Measurements from ENCODE around the gene ZGPAT. TPM values are rescaled to one million over a fixed set of nuclear protein-coding genes. Genes with fewer than 3 reads are reported as not detected.
A peak's percentile ranks its signal among the peaks of the same experiment; 100 is the strongest.

The ZGPAT gene
- total and polyA plus RNA-seq, 10 of the 15 experiments (the other 5 are each of a cell fraction or from before 2014, with no cell fraction given) = 0.58 to 52.9 (median 18.0) TPM

DNA sequence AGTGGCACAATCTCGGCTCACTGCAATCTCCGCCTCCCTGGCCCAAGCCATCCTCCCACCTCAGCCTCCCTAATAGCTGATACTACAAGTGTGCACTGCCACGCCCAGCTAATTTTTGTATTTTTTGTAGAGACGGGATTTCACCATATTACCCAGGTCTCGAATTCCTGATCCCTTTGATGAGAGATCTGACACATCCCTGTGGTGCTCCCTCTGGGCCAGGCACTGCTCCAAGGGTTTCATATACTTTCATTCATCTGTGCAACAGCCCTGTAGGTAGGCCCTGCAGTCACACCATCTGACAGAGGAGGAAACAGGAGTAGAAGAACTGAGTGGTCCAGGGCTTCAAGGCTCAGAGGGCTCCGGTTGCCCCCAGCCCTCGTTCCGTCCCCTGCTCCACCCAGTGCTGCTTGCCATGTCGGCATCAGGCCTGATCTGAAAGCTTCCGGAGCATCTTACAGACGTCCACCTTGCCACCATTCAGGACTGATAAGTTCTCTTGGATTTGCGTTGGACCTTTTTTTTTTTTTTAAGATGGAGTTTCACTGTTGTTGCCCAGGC, 3.3 kb downstream of the ZGPAT start:
- peaks cover 0 to 28% of the 10 kb centered on the region in 2 experiments for H3K36me3 ChIP-seq (ENCODE audit: control insufficient read depth in 2 of 2, insufficient read depth in 2 of 2, low read length in 1 of 2)
- ChIA-PET SMC1A (ENCODE audit: uncharacterized antibody, unreplicated experiment) (no interaction called here), CTCF (interaction anchor here (1.0 to 1.2 kb wide), 2 partner anchors 17 to 262 kb away, joined by 3 to 7 read pairs; no protein-coding TSS in a partner anchor), RAD21 (ENCODE audit: unreplicated experiment) (interaction anchor here (1.3 to 1.6 kb wide), 2 partner anchors 25 to 73 kb away, joined by 3 to 4 read pairs; partner anchors contain the start of gene LIME1), POLR2A (interaction anchor here (0.7 to 1.0 kb wide), 3 partner anchors 11 to 116 kb away, joined by 3 to 4 read pairs (median 3); partner anchors contain the start of gene LIME1)
- ATAC-seq (no peak), DNase-seq (ENCODE audit: low read depth, low spot score) (no peak), FAIRE-seq (no peak)
- H3K9ac ChIP-seq (ENCODE audit: control insufficient read depth, insufficient read depth, low read length) = no peak overlapping the region
- BruUV-seq (replicated peaks) = no TSS peak
- in situ Hi-C loops (cut with MboI) = no loop called here
- H3K27ac ChIP-seq (ENCODE audit: control insufficient read depth, insufficient read depth) = no peak overlapping the region
- H3K27me3 ChIP-seq (replicated peaks in 1 of 2; ENCODE audit: control insufficient read depth in 2 of 2, insufficient read depth in 2 of 2, low read length in 1 of 2) = no peaks in the 10 kb centered on the region
- TF ChIP-seq SMAD1 (IDR thresholded peaks at IDR 0.05; ENCODE audit: low read depth, partially characterized antibody) = no peak
- TF ChIP-seq IKZF1 (conservative IDR thresholded peaks at IDR 0.05) = no peak
- no peak for TF ChIP-seq POLR2AphosphoS2 (IDR thresholded peaks at IDR 0.05; ENCODE audit: low read depth, low read length)
- no peak for TF ChIP-seq STAT3 (IDR thresholded peaks at IDR 0.05; ENCODE audit: low read depth, low read length)
- peaks cover 12% of the 10 kb centered on the region for H3K4me1 ChIP-seq (ENCODE audit: control insufficient read depth, insufficient read depth, low read length)
- peaks cover 53% of the 10 kb centered on the region for H3K79me2 ChIP-seq (ENCODE audit: control insufficient read depth, insufficient read depth, low read length)
- no peak overlapping the region for H2AFZ ChIP-seq (ENCODE audit: control insufficient read depth, low read depth, low read length)
- no peaks in the 10 kb centered on the region for H4K20me1 ChIP-seq (ENCODE audit: control insufficient read depth, insufficient read depth)
- H3K4me2 ChIP-seq (ENCODE audit: control insufficient read depth, insufficient read depth) = no peak overlapping the region
- H3K4me3 ChIP-seq = no peak overlapping the region
- intact Hi-C loops (cut with micrococcal nuclease; ENCODE audit: unreplicated experiment) = no loop called here
- H3K9me3 ChIP-seq (replicated peaks; ENCODE audit: control insufficient read depth, insufficient read depth, low read length) = peaks cover 23% of the 10 kb centered on the region; the same call in 2 of the 3 replicates
- 89% methylated on average over 12 of the region's 12 CpGs for WGBS (ENCODE audit: insufficient coverage, insufficient replicate concordance, low lambda C conversion rate, missing lambda C conversion rate)

- FAIRE-seq = no peak
- no peak overlapping the region for H3K27ac ChIP-seq (ENCODE audit: control insufficient read depth, insufficient read depth)
- intact Hi-C loops (cut with micrococcal nuclease; ENCODE audit: unreplicated experiment) (no loop called here), in situ Hi-C loops (cut with MboI) (no loop called here)
- BruUV-seq (replicated peaks) = no TSS peak
- 100% methylated on average over 1 of the region's 1 CpG for WGBS (ENCODE audit: insufficient coverage, insufficient replicate concordance, low lambda C conversion rate, missing lambda C conversion rate)
- no peak overlapping the region for H3K4me2 ChIP-seq (ENCODE audit: control insufficient read depth, insufficient read depth)
- no peaks in the 10 kb centered on the region for H3K27me3 ChIP-seq (replicated peaks in 1 of 2; ENCODE audit: control insufficient read depth in 2 of 2, insufficient read depth in 2 of 2, low read length in 1 of 2)
- POLR2A ChIA-PET = no interaction called here
- H3K4me3 ChIP-seq = no peak overlapping the region
- no peak for ATAC-seq
- H3K36me3 ChIP-seq (ENCODE audit: control insufficient read depth in 2 of 2, insufficient read depth in 2 of 2, low read length in 1 of 2) = peaks cover 0 to 31% of the 10 kb centered on the region in 2 experiments
- RAD21 ChIA-PET (ENCODE audit: unreplicated experiment) = interaction anchor here (1.3 kb wide), 1 partner anchor 72 kb away, joined by 3 read pairs; no protein-coding TSS in a partner anchor
- no peak overlapping the region for H2AFZ ChIP-seq (ENCODE audit: control insufficient read depth, low read depth, low read length)
- TF ChIP-seq ZNF217 (IDR thresholded peaks at IDR 0.05) (0 out of 2 replicates have a peak, but pooled peaks have one; percentile 43), ETV6 (conservative IDR thresholded peaks at IDR 0.05 in 1 of 2, IDR thresholded peaks at IDR 0.05 in 1 of 2; ENCODE audit: borderline replicate concordance in 1 of 2, low read depth in 1 of 2) (no peak)
- no peak overlapping the region for H3K9ac ChIP-seq (ENCODE audit: control insufficient read depth, insufficient read depth, low read length)
- H3K9me3 ChIP-seq (replicated peaks; ENCODE audit: control insufficient read depth, insufficient read depth, low read length) = peaks cover 27% of the 10 kb centered on the region; the same call in 2 of the 3 replicates
- no peaks in the 10 kb centered on the region for H4K20me1 ChIP-seq (ENCODE audit: control insufficient read depth, insufficient read depth)
- CTCF ChIA-PET = interaction anchor here (1.2 kb wide), 1 partner anchor 261 kb away, joined by 3 read pairs; no protein-coding TSS in a partner anchor
- peaks cover 48% of the 10 kb centered on the region for H3K79me2 ChIP-seq (ENCODE audit: control insufficient read depth, insufficient read depth, low read length)
- DNase-seq (ENCODE audit: low read depth, low spot score) = no peak
- SMC1A ChIA-PET (ENCODE audit: uncharacterized antibody, unreplicated experiment) = no interaction called here
- peaks cover 8% of the 10 kb centered on the region; the same call in 1 of the 2 replicates for H3K4me1 ChIP-seq (ENCODE audit: control insufficient read depth, insufficient read depth, low read length)
Measured at GRCh38 chr20:63712191-63712590, 4.4 kb downstream of the ZGPAT start.

Data from GM12878 (cell line).